ENCODE measurements around the gene DNER. TPM values are rescaled to one million over a fixed set of nuclear protein-coding genes. Genes with fewer than 3 reads are reported as not detected.

The DNER gene
- total and polyA plus RNA-seq, 2 experiments from 2014 or later: 4.7 to 8.8 TPM

DNA sequence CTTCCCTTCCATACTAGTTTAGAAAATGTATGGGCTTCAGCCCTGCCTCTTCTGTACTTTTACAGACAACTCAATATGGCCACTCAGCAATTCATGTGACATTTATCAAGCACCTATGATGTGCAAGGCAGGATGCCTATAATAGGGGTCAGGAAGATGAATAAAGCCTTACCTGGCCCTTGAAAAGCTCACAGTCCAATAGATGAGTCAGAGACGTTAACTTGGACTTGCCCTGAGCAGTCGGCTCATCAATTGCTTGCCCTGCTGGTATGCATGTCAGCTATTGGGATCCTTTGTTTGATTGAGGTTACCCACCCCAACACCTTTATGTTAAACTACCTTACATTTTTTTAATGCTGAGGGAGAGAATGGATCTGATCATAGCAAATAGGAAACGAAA, 116.1 kb downstream of the DNER start (continued):
- TF ChIP-seq, protein P1, sequence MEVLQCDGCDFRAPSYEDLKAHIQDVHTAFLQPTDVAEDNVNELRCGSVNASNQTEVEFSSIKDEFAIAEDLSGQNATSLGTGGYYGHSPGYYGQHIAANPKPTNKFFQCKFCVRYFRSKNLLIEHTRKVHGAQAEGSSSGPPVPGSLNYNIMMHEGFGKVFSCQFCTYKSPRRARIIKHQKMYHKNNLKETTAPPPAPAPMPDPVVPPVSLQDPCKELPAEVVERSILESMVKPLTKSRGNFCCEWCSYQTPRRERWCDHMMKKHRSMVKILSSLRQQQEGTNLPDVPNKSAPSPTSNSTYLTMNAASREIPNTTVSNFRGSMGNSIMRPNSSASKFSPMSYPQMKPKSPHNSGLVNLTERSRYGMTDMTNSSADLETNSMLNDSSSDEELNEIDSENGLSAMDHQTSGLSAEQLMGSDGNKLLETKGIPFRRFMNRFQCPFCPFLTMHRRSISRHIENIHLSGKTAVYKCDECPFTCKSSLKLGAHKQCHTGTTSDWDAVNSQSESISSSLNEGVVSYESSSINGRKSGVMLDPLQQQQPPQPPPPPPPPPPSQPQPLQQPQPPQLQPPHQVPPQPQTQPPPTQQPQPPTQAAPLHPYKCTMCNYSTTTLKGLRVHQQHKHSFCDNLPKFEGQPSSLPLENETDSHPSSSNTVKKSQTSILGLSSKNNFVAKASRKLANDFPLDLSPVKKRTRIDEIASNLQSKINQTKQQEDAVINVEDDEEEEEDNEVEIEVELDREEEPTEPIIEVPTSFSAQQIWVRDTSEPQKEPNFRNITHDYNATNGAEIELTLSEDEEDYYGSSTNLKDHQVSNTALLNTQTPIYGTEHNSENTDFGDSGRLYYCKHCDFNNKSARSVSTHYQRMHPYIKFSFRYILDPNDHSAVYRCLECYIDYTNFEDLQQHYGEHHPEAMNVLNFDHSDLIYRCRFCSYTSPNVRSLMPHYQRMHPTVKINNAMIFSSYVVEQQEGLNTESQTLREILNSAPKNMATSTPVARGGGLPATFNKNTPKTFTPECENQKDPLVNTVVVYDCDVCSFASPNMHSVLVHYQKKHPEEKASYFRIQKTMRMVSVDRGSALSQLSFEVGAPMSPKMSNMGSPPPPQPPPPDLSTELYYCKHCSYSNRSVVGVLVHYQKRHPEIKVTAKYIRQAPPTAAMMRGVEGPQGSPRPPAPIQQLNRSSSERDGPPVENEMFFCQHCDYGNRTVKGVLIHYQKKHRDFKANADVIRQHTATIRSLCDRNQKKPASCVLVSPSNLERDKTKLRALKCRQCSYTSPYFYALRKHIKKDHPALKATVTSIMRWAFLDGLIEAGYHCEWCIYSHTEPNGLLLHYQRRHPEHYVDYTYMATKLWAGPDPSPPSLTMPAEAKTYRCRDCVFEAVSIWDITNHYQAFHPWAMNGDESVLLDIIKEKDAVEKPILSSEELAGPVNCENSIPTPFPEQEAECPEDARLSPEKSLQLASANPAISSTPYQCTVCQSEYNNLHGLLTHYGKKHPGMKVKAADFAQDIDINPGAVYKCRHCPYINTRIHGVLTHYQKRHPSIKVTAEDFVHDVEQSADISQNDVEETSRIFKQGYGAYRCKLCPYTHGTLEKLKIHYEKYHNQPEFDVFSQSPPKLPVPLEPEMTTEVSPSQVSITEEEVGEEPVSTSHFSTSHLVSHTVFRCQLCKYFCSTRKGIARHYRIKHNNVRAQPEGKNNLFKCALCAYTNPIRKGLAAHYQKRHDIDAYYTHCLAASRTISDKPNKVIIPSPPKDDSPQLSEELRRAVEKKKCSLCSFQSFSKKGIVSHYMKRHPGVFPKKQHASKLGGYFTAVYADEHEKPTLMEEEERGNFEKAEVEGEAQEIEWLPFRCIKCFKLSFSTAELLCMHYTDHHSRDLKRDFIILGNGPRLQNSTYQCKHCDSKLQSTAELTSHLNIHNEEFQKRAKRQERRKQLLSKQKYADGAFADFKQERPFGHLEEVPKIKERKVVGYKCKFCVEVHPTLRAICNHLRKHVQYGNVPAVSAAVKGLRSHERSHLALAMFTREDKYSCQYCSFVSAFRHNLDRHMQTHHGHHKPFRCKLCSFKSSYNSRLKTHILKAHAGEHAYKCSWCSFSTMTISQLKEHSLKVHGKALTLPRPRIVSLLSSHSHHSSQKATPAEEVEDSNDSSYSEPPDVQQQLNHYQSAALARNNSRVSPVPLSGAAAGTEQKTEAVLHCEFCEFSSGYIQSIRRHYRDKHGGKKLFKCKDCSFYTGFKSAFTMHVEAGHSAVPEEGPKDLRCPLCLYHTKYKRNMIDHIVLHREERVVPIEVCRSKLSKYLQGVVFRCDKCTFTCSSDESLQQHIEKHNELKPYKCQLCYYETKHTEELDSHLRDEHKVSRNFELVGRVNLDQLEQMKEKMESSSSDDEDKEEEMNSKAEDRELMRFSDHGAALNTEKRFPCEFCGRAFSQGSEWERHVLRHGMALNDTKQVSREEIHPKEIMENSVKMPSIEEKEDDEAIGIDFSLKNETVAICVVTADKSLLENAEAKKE (CRISPR knock-in tag; IDR thresholded peaks at IDR 0.05): no peak

DNA sequence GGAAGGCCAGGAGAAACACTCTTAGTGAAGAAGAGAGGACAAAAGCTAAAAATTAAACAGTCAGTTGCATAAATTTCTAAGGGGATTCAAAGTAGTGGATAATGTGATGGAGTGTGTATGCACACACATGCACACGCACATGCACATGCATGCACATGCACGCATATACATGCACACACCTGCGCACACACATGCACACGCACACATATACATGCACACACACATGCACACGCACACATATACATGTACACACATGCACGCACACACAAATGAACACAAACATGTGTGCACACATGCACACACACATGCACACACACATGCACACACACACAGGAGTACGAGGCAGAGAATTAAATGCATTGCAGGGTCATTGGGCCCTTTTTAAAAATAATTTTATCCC, 117.6 kb downstream of the DNER start:
- ATAC-seq: no peak
- TF ChIP-seq, protein P2, sequence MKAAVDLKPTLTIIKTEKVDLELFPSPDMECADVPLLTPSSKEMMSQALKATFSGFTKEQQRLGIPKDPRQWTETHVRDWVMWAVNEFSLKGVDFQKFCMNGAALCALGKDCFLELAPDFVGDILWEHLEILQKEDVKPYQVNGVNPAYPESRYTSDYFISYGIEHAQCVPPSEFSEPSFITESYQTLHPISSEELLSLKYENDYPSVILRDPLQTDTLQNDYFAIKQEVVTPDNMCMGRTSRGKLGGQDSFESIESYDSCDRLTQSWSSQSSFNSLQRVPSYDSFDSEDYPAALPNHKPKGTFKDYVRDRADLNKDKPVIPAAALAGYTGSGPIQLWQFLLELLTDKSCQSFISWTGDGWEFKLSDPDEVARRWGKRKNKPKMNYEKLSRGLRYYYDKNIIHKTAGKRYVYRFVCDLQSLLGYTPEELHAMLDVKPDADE (IDR thresholded peaks at IDR 0.05): no peak
- TF ChIP-seq NANOG (IDR thresholded peaks at IDR 0.05; ENCODE audit: borderline replicate concordance) (no peak), CREB1 (CRISPR knock-in tag; IDR thresholded peaks at IDR 0.05; ENCODE audit: low read depth) (no peak), STAT1 (IDR thresholded peaks at IDR 0.05; ENCODE audit: unreplicated experiment) (no peak), ZNF331 (CRISPR knock-in tag; IDR thresholded peaks at IDR 0.05; ENCODE audit: low read depth) (no peak), EZH2 (IDR thresholded peaks at IDR 0.05; ENCODE audit: low read depth, unreplicated experiment) (no peak)
- TF ChIP-seq, protein P3, sequence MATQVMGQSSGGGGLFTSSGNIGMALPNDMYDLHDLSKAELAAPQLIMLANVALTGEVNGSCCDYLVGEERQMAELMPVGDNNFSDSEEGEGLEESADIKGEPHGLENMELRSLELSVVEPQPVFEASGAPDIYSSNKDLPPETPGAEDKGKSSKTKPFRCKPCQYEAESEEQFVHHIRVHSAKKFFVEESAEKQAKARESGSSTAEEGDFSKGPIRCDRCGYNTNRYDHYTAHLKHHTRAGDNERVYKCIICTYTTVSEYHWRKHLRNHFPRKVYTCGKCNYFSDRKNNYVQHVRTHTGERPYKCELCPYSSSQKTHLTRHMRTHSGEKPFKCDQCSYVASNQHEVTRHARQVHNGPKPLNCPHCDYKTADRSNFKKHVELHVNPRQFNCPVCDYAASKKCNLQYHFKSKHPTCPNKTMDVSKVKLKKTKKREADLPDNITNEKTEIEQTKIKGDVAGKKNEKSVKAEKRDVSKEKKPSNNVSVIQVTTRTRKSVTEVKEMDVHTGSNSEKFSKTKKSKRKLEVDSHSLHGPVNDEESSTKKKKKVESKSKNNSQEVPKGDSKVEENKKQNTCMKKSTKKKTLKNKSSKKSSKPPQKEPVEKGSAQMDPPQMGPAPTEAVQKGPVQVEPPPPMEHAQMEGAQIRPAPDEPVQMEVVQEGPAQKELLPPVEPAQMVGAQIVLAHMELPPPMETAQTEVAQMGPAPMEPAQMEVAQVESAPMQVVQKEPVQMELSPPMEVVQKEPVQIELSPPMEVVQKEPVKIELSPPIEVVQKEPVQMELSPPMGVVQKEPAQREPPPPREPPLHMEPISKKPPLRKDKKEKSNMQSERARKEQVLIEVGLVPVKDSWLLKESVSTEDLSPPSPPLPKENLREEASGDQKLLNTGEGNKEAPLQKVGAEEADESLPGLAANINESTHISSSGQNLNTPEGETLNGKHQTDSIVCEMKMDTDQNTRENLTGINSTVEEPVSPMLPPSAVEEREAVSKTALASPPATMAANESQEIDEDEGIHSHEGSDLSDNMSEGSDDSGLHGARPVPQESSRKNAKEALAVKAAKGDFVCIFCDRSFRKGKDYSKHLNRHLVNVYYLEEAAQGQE (IDR thresholded peaks at IDR 0.05; ENCODE audit: unreplicated experiment): no peak

More for the DNA sequence above, 117.6 kb downstream of the DNER start:
- no peak for DNase-seq (ENCODE audit: low spot score)
- H3K36me3 ChIP-seq (ENCODE audit: insufficient read depth): no peaks in the 10 kb centered on the region
- no peaks in the 10 kb centered on the region for H3K4me1 ChIP-seq (ENCODE audit: insufficient read depth)
- no peak overlapping the region for H3K4me2 ChIP-seq
- Mint-ChIP-seq H3K36me3 (ENCODE audit: low read depth) (no peaks in the 10 kb centered on the region), H3K4me1 (no peaks in the 10 kb centered on the region), H3K9me3 (no peaks in the 10 kb centered on the region; the same call in 2 of the 3 replicates), H3K27ac (no peak overlapping the region), H3K27me3 (ENCODE audit: insufficient read depth, low read depth, poor library complexity) (peaks cover 1% of the 10 kb centered on the region), H3K4me3 (no peak overlapping the region)
- no peaks in the 10 kb centered on the region for H3K79me2 ChIP-seq (replicated peaks; ENCODE audit: insufficient read depth)
- H3K4me3 ChIP-seq: no peak overlapping the region
- no peaks in the 10 kb centered on the region for H3F3A ChIP-seq (replicated peaks; ENCODE audit: low read depth)
- H3K27me3 ChIP-seq (ENCODE audit: insufficient read depth): no peaks in the 10 kb centered on the region
- H2AFZ ChIP-seq: no peak overlapping the region
- no peak overlapping the region for H3K27ac ChIP-seq (ENCODE audit: low read depth)
- H3K9me2 ChIP-seq (ENCODE audit: insufficient read depth): 0 out of 2 replicates have a peak, but pooled peaks cover 4% of the 10 kb centered on the region
- 0 out of 2 replicates have a peak, but pooled peaks cover 3% of the 10 kb centered on the region for H4K20me1 ChIP-seq (replicated peaks; ENCODE audit: insufficient read depth)

All from GM23338 (cell line).